Activated T-cell treated with anti-CD3 and anti-CD28 coated beads, Interleukin-2, amount 50 U/mL, for 72 hours (primary cell): ENCODE data around the gene SLC1A5. TPM values are rescaled to one million over a fixed set of nuclear protein-coding genes. Genes with fewer than 3 reads are reported as not detected.

ENCODE experiments used
- ATAC-seq, 2 donors: fragments of 150-1000 bp; cut with Tn5 transposase; replicated peaks in 1 of 2; 2 replicates each; pipeline ENCODE4 v1.10.0; 2021; ENCODE audit warnings: moderate library complexity in 2 of 2, mild to moderate bottlenecking in 1 of 2
- DNase-seq, 2 donors: peaks; one replicate each; pipeline ENCODE4 v3.0.0; 2021 to 2022; ENCODE audit warnings: mixed read lengths in 1 of 2
- H3K27ac Mint-ChIP-seq: one replicate; pipeline ENCODE4 v1.8.0; 2022; ENCODE audit warnings: mild to moderate bottlenecking, moderate library complexity, mixed read lengths
- H3K27me3 Mint-ChIP-seq: one replicate; pipeline ENCODE4 v1.8.0; 2022; ENCODE audit warnings: low read depth, mixed read lengths
- H3K36me3 Mint-ChIP-seq, 2 donors: one replicate each; pipeline ENCODE4 v1.8.0; 2022; ENCODE audit warnings: mixed read lengths in 2 of 2, mild to moderate bottlenecking in 1 of 2; ENCODE audit not compliant: insufficient read depth in 2 of 2
- H3K4me1 Mint-ChIP-seq: one replicate; pipeline ENCODE4 v1.8.0; 2022; ENCODE audit warnings: low read depth, mixed read lengths
- H3K4me3 Mint-ChIP-seq, 2 donors: one replicate each; pipeline ENCODE4 v1.8.0; 2022; ENCODE audit warnings: mild to moderate bottlenecking in 2 of 2, mixed read lengths in 2 of 2, moderate library complexity in 2 of 2
- H3K9me3 Mint-ChIP-seq, 2 donors: one replicate each; pipeline ENCODE4 v1.8.0; 2022; ENCODE audit warnings: mixed read lengths in 2 of 2
- total RNA-seq, 2 donors: library from RNA; stranded (reverse); gene quantifications; one replicate each; pipeline ENCODE4 v1.2.3, GENCODE V29; 2022

The SLC1A5 gene
- total RNA-seq, 2 donors from 2014 or later = 364 to 374 TPM

DNA sequence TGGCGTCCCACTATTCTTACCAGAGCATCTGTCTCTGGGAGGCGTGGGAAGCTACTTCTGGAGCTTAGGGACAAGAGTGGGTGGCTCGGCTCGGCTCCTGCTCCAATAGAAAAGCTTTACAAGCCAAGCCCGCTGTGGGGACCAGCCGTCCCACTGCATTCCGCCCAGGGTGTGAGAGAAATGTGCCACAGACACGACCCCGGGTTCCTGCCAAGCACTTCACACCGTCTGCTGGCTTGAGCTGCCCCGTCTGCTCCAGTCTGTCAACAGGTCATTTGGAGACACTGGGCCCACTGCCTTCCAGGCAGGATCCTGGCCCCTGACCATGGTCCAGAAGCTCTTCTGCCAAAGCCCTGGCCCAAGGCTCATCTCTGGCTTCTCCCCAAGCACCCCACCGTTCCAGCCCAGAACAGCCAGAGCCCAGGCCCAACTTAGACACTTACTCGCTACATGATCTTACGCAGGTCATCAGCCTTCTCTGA, 49.1 kb downstream of the SLC1A5 start:
- Mint-ChIP-seq H3K36me3 (peaks cover 0 to 6% of the 10 kb centered on the region in 2 donors), H3K27me3 (no peaks in the 10 kb centered on the region), H3K9me3 (no peaks in the 10 kb centered on the region), H3K4me1 (peaks cover 32% of the 10 kb centered on the region), H3K4me3 (no peak overlapping the region), H3K27ac (no peak overlapping the region)
- ATAC-seq (no peak), DNase-seq (no peak)

DNA sequence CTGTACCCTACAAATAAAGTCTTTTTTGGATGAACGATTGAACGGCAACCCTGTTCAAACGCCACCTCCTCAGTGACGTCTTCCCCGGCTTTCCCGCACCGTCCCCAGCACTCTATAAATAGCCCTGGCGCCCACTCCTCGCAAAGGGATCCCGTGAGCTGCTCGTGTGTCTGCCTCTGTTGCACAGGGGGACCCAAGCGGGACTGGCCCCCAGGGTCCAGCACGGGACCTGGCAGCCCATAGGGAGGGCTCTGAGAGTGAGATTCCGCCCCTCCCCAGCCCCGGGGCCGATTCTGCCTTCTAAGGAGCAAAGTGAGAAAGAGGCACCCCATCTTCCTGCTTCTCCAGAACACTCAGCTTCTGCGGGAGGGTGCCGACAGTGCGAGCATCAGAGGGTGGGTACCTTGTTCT, 50.6 kb downstream of the SLC1A5 start:
- Mint-ChIP-seq H3K27ac (no peak overlapping the region), H3K36me3 (peaks cover 2 to 11% of the 10 kb centered on the region in 2 donors)

DNA sequence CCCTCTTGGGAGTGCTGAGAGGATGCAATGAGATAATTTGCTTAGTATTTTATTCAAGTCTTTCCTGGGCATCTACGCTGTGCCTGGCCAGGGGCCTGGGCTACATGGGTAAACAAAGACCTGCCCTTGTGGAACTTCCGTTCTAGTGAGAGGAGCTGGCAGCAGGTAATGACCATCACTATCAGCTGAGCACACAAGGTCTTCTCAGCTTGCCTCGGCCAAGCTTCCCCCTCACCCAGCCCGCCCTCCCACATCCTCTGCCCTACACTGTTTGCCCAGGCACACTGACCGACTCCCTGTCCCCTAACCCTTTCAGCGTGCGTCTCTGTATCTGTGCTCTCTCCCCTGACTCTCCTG, 51.1 kb downstream of the SLC1A5 start:
- no peak for DNase-seq
- no peak overlapping the region for H3K27ac Mint-ChIP-seq
- H3K27me3 Mint-ChIP-seq = no peaks in the 10 kb centered on the region
- no peak overlapping the region for H3K4me3 Mint-ChIP-seq
- no peaks in the 10 kb centered on the region for H3K9me3 Mint-ChIP-seq
- H3K36me3 Mint-ChIP-seq = peaks cover 2 to 11% of the 10 kb centered on the region in 2 donors
- ATAC-seq = no peak
- H3K4me1 Mint-ChIP-seq = peaks cover 13% of the 10 kb centered on the region

More for the DNA sequence above, 50.6 kb downstream of the SLC1A5 start:
- H3K4me1 Mint-ChIP-seq = peaks cover 17% of the 10 kb centered on the region
- no peak overlapping the region for H3K4me3 Mint-ChIP-seq
- no peaks in the 10 kb centered on the region for H3K9me3 Mint-ChIP-seq
- no peaks in the 10 kb centered on the region for H3K27me3 Mint-ChIP-seq
- ATAC-seq (no peak), DNase-seq (no peak)

DNA sequence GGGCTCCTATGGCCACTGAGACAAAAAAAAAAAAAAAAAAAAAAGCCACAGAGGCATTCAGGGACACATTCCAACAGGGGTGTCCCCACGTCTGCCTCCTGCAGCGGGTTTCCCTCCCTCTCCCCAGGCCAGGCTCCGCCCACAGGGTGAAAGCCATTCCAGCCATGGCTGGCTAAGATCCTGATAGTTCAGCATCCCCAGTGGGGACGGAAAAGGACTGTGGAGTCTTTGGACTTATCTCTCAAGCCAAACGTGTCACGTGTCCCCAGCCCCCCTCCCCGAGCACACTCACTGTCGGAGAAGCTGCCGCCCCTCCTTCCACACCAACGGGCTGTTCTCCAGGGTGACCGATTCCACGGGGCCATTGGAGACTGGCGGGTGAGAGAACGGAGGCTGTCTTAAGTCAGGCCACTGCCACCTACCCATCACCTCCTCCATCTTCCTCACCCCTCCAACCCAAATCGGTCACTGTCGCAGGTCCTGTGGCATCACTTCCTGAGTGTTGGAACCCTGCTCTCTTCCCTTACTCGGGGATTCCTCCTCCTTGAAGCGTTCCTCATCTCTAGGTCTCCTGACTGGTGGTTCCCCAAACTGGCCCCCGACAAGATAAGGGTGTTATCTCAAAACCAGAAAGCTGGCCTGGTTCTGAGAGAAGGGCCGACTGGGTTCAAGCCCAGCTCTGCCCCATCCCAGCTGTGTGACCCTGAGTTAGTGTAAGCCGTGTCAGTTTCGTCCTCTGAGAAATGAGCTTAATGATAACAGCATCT, 51.7 kb downstream of the SLC1A5 start:
- DNase-seq = no peak
- Mint-ChIP-seq H3K27me3 (no peaks in the 10 kb centered on the region), H3K4me1 (peaks cover 16% of the 10 kb centered on the region), H3K9me3 (no peaks in the 10 kb centered on the region), H3K4me3 (no peak overlapping the region), H3K36me3 (peaks cover 4 to 17% of the 10 kb centered on the region in 2 donors), H3K27ac (no peak overlapping the region)
- no peak for ATAC-seq

DNA sequence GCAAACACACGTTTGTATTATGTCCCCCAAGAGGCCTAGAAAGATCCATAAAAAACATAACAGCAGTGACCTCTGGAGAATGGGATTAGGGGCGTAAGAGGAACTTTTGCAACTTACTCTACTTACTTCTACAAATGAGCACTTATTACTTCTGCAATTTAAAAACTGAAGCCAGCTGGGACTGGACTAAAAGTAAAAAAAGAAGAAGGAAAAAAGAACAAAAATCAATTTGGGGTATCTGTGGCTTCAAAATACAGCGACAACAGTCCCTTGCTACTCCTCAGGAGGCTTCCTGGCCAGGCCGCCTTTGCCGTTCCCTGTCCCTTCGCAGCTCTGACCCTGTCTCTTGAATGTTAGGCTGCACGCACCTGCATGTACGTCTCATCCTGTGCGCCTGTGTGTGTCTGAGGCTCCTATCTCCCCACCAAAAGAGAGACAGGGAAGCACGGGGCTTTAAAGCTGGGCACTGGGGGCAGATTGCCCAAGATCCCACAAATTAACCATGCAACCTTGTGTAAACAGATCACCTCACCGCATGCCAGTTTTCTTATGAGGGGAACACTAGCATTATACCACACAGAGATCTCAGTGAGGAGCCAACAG, 54.6 kb downstream of the SLC1A5 start:
- peaks cover 27% of the 10 kb centered on the region for H3K4me1 Mint-ChIP-seq
- no peaks in the 10 kb centered on the region for H3K27me3 Mint-ChIP-seq
- peaks cover 4 to 26% of the 10 kb centered on the region in 2 donors for H3K36me3 Mint-ChIP-seq
- ATAC-seq = no peak
- no peaks in the 10 kb centered on the region for H3K9me3 Mint-ChIP-seq
- no peak overlapping the region for H3K4me3 Mint-ChIP-seq
- H3K27ac Mint-ChIP-seq = peak overlapping the region; percentile 82
- DNase-seq = no peak

DNA sequence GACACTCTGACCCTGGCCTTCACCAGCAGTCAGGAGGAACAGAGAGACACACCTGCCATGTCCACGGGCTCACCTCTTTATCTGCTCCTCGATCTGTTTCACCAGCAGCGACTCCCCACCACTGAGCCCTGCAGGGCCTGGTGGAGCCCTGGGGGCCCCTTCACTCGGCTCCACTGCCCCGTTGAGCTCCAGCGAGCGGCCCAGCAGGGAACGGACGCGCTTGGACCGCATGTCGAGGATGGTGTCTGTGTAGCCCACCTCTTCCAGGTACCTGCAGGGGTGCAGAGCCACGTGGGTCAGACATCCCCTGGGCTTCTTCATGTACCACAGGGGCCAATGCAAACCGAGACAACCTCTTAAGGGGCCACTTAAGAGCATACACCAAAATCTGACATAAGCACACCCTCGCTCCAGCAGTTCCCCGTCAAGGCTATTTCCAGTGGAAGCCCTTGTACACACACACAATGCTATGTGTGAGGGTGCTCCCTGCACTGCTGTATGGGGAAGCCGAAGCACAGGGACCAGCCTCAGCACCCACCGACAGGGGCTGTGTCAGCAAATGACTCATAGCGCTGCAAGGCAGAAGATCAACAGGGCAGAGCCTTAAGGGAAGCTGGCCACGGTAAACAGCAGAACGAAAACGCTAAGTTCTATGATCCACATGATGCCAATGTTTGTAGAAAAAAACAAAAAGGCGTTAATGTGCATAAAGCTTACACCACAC, 55.3 kb downstream of the SLC1A5 start:
- no peaks in the 10 kb centered on the region for H3K27me3 Mint-ChIP-seq
- H3K4me3 Mint-ChIP-seq = no peak overlapping the region
- no peaks in the 10 kb centered on the region for H3K9me3 Mint-ChIP-seq
- H3K36me3 Mint-ChIP-seq = peaks cover 4 to 29% of the 10 kb centered on the region in 2 donors
- ATAC-seq (no peak), DNase-seq (no peak)
- H3K4me1 Mint-ChIP-seq = peaks cover 32% of the 10 kb centered on the region
- no peak overlapping the region for H3K27ac Mint-ChIP-seq

DNA sequence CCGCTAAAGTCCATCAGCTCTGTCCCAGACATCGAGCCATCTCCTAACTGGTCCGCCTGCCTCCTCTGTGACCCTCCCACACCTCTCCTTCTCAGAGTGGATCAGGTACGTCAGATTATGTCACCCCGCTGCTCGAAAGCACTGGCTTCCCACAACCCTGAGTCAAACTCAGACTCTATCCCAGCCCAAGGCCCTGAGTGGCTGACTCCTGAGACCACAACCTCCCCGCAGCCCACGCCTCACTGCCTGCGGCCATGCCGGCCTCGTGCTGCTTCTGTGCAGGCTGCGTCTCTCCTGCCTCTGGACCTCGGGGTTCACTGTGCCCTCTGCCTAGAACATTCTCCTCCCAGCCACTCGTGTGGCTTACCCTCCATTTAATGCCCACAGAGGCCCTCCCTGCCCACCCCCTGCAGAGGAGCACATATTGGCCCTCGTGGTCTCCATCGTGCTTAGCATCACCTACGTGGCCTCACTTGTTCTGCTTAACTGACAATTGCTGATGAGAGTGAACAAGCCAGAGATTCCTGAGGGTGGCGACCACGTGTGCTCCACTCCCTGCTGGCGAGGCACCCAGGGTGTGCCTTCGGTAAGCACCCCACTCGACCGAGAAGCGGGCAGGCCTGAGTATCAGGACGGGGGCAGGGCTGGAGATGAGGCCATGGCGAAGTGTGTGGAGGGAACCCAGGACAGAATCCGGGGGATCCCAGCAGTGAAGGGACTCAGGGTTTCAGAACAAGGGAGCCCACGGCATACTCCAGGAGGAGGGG, 56.0 kb downstream of the SLC1A5 start:
- DNase-seq = no peak
- Mint-ChIP-seq H3K4me3 (no peak overlapping the region), H3K27me3 (no peaks in the 10 kb centered on the region), H3K27ac (no peak overlapping the region), H3K9me3 (no peaks in the 10 kb centered on the region), H3K4me1 (peaks cover 32% of the 10 kb centered on the region), H3K36me3 (peaks cover 4 to 29% of the 10 kb centered on the region in 2 donors)
- ATAC-seq = no peak

DNA sequence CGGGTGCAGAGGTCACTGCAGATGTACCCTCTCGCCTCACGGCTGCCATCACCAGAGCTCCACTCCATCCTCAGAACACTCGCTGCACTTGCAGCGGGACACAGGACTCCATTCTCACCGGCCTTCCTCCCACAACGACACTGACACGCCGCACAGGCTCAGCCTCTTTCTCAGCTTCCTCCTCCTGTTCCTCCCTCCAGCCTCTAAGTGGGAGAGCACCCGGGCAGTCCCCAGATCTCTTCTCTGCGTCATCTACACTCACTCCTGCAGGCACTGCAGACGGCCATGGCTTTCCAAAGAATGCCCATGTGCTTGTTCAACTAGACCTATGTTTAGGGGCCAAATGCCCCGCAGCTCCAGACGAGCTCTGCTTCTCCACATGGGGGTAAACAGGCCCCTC, 56.8 kb downstream of the SLC1A5 start:
- ATAC-seq (no peak), DNase-seq (no peak)
- no peaks in the 10 kb centered on the region for H3K27me3 Mint-ChIP-seq
- no peak overlapping the region for H3K4me3 Mint-ChIP-seq
- peaks cover 4 to 26% of the 10 kb centered on the region in 2 donors for H3K36me3 Mint-ChIP-seq
- peaks cover 32% of the 10 kb centered on the region for H3K4me1 Mint-ChIP-seq
- H3K27ac Mint-ChIP-seq = no peak overlapping the region
- no peaks in the 10 kb centered on the region for H3K9me3 Mint-ChIP-seq

DNA sequence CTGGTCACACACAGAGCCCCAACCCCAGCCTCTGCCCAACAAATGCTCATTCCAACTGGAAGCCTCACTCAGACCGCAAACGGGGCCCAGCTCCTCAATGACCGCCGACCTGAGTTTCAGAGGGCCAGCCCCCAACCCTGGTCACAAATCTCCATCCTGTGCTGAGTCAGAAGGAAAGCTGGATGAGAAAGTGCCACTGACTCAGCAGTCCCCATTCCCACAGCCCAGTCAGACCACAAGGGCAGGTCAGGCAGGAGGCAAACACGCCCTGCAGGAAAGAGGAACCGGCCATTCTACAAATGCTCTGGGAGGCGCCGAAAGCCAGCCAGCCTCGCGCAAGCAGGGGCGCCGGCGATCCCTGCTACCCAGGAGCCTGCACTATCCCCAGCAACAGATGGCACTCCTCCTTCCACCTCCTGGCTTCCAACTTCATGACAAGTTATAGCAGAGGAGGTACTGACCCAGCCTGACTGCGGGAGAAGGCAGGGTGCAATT, 57.3 kb downstream of the SLC1A5 start:
- Mint-ChIP-seq H3K27ac (no peak overlapping the region), H3K36me3 (peaks cover 8 to 29% of the 10 kb centered on the region in 2 donors), H3K4me3 (no peak overlapping the region), H3K9me3 (no peaks in the 10 kb centered on the region), H3K27me3 (no peaks in the 10 kb centered on the region), H3K4me1 (peaks cover 32% of the 10 kb centered on the region)
- DNase-seq (no peak), ATAC-seq (peak in 1 of 2 donors; percentile 25)

DNA sequence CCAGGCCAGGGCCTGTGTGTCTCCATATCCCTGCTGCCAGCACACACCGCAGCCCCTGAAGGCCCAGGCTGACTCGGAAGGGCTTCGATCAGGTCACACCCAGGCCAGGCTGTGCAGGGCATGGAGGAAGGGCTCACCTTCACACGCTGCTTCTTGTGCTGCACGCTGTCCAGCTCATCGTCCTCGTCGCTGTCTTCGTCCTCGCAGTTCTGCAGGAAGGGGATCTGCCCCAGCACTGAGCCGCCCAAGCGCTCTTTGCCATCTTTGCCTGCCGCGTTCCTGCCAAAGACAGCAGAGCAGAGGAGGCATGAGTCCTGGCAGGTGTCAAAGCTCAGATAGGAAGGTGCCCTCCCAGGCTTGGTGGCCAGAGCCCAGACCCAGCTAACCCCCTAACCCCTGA, 57.8 kb downstream of the SLC1A5 start:
- no peaks in the 10 kb centered on the region for H3K9me3 Mint-ChIP-seq
- H3K4me1 Mint-ChIP-seq = peaks cover 32% of the 10 kb centered on the region
- DNase-seq = no peak
- no peak for ATAC-seq
- H3K27ac Mint-ChIP-seq = no peak overlapping the region
- H3K4me3 Mint-ChIP-seq = no peak overlapping the region
- no peaks in the 10 kb centered on the region for H3K27me3 Mint-ChIP-seq
- peaks cover 10 to 33% of the 10 kb centered on the region in 2 donors for H3K36me3 Mint-ChIP-seq

DNA sequence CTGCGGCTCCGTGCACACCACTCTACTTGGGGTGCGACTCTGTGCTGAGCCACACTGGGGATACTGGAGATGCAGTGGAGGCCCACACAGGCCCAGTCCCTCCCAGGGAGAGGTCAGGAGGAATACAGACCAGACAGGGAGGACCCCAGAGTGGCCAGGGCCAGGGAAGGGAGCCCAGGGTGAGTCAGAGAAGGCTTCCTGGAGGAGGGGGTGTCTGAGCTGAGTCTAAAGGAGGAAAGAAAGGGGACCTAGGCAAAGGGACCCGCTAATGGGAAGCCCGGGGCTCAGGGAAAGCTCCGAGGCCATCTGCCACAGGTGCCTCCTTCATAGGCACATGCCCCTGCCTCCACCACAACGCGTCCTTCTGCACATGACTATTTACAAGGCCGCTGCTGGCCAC, 58.2 kb downstream of the SLC1A5 start:
- Mint-ChIP-seq H3K27me3 (no peaks in the 10 kb centered on the region), H3K36me3 (peaks cover 10 to 35% of the 10 kb centered on the region in 2 donors), H3K4me1 (peaks cover 32% of the 10 kb centered on the region), H3K9me3 (no peaks in the 10 kb centered on the region), H3K27ac (no peak overlapping the region), H3K4me3 (no peak overlapping the region)
- no peak for DNase-seq
- no peak for ATAC-seq

DNA sequence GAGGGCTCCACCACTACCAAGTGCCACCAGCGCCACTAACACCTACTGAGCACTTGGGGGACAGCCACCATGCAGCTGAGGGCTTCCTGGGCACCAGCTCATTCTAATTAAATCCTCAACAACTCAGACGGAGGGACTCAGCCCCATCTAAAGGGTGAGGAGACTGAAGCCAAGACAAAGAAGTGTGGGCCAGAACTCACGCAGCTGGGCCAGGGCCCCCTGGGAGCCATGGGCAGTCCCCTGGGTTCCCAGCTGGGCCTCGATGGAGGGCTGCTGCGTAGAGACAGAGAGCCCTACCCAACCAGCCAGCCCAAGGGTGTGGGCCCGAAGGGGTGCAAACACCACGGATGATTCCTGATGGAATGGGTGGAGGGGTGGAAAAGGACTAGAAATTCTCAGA, 58.7 kb downstream of the SLC1A5 start:
- Mint-ChIP-seq H3K4me3 (no peak overlapping the region), H3K27ac (no peak overlapping the region), H3K9me3 (no peaks in the 10 kb centered on the region), H3K4me1 (peaks cover 32% of the 10 kb centered on the region), H3K27me3 (no peaks in the 10 kb centered on the region), H3K36me3 (peaks cover 10 to 35% of the 10 kb centered on the region in 2 donors)
- no peak for DNase-seq
- no peak for ATAC-seq
